ENCODE data around the gene ADPRHL1.

DNA sequence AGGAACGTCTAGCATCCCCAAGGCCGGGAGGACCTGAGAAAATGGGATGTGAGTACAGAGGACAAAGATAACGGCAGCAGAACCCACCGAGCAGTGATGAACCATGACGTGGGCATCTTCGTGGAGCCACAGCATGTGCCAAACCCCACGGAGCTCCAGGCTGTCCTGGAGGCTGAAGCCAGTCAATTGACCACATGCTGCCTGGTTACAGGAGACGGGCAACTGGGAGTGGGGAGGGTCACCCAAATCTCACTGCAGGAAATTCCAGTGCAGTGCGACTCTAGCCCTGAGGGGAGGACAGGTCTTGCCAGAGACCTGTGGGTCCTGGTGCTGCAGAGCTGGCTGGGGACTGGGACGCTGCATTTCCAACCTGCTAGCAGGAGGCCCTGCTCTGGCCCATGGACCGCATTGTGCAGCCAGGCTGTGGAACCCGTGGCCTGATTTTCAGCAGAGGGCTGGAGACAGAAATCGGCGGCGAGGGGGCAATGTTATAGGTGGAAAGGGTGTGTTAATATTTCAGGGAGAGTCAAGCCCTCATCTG, 86.2 kb downstream of the ADPRHL1 start:
- no peak for TF ChIP-seq RAD21 (IDR thresholded peaks at IDR 0.05)
- TF ChIP-seq SP1 (IDR thresholded peaks at IDR 0.05) = no peak
- TF ChIP-seq, protein P1, sequence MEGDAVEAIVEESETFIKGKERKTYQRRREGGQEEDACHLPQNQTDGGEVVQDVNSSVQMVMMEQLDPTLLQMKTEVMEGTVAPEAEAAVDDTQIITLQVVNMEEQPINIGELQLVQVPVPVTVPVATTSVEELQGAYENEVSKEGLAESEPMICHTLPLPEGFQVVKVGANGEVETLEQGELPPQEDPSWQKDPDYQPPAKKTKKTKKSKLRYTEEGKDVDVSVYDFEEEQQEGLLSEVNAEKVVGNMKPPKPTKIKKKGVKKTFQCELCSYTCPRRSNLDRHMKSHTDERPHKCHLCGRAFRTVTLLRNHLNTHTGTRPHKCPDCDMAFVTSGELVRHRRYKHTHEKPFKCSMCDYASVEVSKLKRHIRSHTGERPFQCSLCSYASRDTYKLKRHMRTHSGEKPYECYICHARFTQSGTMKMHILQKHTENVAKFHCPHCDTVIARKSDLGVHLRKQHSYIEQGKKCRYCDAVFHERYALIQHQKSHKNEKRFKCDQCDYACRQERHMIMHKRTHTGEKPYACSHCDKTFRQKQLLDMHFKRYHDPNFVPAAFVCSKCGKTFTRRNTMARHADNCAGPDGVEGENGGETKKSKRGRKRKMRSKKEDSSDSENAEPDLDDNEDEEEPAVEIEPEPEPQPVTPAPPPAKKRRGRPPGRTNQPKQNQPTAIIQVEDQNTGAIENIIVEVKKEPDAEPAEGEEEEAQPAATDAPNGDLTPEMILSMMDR (IDR thresholded peaks at IDR 0.05; ENCODE audit: low read depth, low read length, missing input control) = no peak
- TF ChIP-seq YY1 (IDR thresholded peaks at IDR 0.05) = no peak
- TF ChIP-seq, protein P2, sequence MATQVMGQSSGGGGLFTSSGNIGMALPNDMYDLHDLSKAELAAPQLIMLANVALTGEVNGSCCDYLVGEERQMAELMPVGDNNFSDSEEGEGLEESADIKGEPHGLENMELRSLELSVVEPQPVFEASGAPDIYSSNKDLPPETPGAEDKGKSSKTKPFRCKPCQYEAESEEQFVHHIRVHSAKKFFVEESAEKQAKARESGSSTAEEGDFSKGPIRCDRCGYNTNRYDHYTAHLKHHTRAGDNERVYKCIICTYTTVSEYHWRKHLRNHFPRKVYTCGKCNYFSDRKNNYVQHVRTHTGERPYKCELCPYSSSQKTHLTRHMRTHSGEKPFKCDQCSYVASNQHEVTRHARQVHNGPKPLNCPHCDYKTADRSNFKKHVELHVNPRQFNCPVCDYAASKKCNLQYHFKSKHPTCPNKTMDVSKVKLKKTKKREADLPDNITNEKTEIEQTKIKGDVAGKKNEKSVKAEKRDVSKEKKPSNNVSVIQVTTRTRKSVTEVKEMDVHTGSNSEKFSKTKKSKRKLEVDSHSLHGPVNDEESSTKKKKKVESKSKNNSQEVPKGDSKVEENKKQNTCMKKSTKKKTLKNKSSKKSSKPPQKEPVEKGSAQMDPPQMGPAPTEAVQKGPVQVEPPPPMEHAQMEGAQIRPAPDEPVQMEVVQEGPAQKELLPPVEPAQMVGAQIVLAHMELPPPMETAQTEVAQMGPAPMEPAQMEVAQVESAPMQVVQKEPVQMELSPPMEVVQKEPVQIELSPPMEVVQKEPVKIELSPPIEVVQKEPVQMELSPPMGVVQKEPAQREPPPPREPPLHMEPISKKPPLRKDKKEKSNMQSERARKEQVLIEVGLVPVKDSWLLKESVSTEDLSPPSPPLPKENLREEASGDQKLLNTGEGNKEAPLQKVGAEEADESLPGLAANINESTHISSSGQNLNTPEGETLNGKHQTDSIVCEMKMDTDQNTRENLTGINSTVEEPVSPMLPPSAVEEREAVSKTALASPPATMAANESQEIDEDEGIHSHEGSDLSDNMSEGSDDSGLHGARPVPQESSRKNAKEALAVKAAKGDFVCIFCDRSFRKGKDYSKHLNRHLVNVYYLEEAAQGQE (IDR thresholded peaks at IDR 0.05) = no peak
- no peak for TF ChIP-seq FOXA1 (IDR thresholded peaks at IDR 0.05)
- no peak for TF ChIP-seq HNF4G (IDR thresholded peaks at IDR 0.05)
- no peak for TF ChIP-seq RXRA (IDR thresholded peaks at IDR 0.05)
- no peak for TF ChIP-seq GABPA (IDR thresholded peaks at IDR 0.05 in 1 of 2, conservative IDR thresholded peaks at IDR 0.05 in 1 of 2)
